GM12878 (cell line): Measurements from ENCODE around the gene C15orf62. TPM values are rescaled to one million over a fixed set of nuclear protein-coding genes. Genes with fewer than 3 reads are reported as not detected.

ENCODE experiments used
- ATAC-seq: fragments of 200-7000 bp; cut with Tn5 transposase; 3 replicates; pipeline ENCODE4 v1.9.1; 2020; ENCODE audit warnings: mild to moderate bottlenecking, moderate library complexity
- BruUV-seq: library from RNA; stranded (reverse); fragments of 400-500 nt; replicated peaks from 2 replicates; lab custom pipeline; 2021; lab: Mats Ljungman, UMichigan
- CTCF ChIA-PET: fragments of 300-600 bp; sonication (Branson Sonifier 250); formaldehyde crosslinking; extraction: SDS; loops from one replicate; lab custom pipeline; 2021; ENCODE audit warnings: inconsistent platforms; lab: Yijun Ruan, JAX
- POLR2A ChIA-PET: fragments of 350-600 bp; formaldehyde crosslinking; extraction: SDS; loops from one replicate; lab custom pipeline; 2021; ENCODE audit warnings: inconsistent platforms; lab: Charles Lee
- RAD21 ChIA-PET: fragments of 300-600 bp; sonication (Branson Sonifier 250); formaldehyde crosslinking; loops from one replicate; lab custom pipeline; 2023; ENCODE audit warnings: antibody characterized with exemption; ENCODE audit not compliant: unreplicated experiment; lab: Charles Lee
- SMC1A ChIA-PET: fragments of 300-600 bp; sonication (Branson Sonifier 250); formaldehyde crosslinking; loops from one replicate; lab custom pipeline; 2023; ENCODE audit not compliant: unreplicated experiment, uncharacterized antibody; lab: Charles Lee
- DNase-seq: peaks from one replicate; pipeline ENCODE4 v3.0.0-alpha.2; 2011; ENCODE audit warnings: low read depth, low spot score
- FAIRE-seq: peaks from 3 replicates; lab custom pipeline; 2011; peaks lifted over from hg19 to GRCh38; lab: Jason Lieb, UNC
- H2AFZ ChIP-seq: 2 replicates; pipeline ENCODE4 v1.6.0; 2011; ENCODE audit warnings: low read depth, low read length, control low read depth; ENCODE audit not compliant: control insufficient read depth
- H3K27ac ChIP-seq: 2 replicates; pipeline ENCODE4 v1.5.1; 2011; ENCODE audit warnings: control low read depth; ENCODE audit not compliant: control insufficient read depth, insufficient read depth
- H3K27me3 ChIP-seq, 2 experiments: replicated peaks in 1 of 2; 2 replicates each; pipeline versions ENCODE4 v1.6.0 to v1.6.1; 2011; ENCODE audit warnings: low read length in 1 of 2; ENCODE audit not compliant: control insufficient read depth in 2 of 2, insufficient read depth in 2 of 2
- H3K36me3 ChIP-seq, 2 experiments: 2 replicates each; pipeline ENCODE4 v1.5.1; 2011; ENCODE audit warnings: low read length in 1 of 2; ENCODE audit not compliant: control insufficient read depth in 2 of 2, insufficient read depth in 2 of 2
- H3K4me1 ChIP-seq: 2 replicates; pipeline ENCODE4 v1.6.1; 2011; ENCODE audit warnings: mild to moderate bottlenecking, low read length, moderate library complexity, mixed read lengths; ENCODE audit not compliant: control insufficient read depth, insufficient read depth
- H3K4me2 ChIP-seq: 2 replicates; pipeline ENCODE4 v1.6.0; 2011; ENCODE audit warnings: control low read depth; ENCODE audit not compliant: control insufficient read depth, insufficient read depth
- H3K4me3 ChIP-seq: fragments of 200-600 bp; sonication (generic); 2 replicates; pipeline ENCODE4 v1.5.1; 2016
- H3K79me2 ChIP-seq: 2 replicates; pipeline ENCODE4 v1.6.0; 2011; ENCODE audit warnings: low read length; ENCODE audit not compliant: control insufficient read depth, insufficient read depth
- H3K9ac ChIP-seq: 2 replicates; pipeline ENCODE4 v1.8.0; 2011; ENCODE audit warnings: low read length, control low read depth, mixed read lengths; ENCODE audit not compliant: control insufficient read depth, insufficient read depth
- H3K9me3 ChIP-seq: replicated peaks from 3 replicates; pipeline ENCODE4 v1.5.1; 2011; ENCODE audit warnings: mild to moderate bottlenecking, low read length; ENCODE audit not compliant: control insufficient read depth, insufficient read depth
- H4K20me1 ChIP-seq: 2 replicates; pipeline ENCODE4 v1.6.0; 2011; ENCODE audit not compliant: control insufficient read depth, insufficient read depth
- BHLHE40 ChIP-seq, 2 experiments: fragments of 450-650 bp in 1 of 2; IDR thresholded peaks; 2 replicates each; pipeline ENCODE4 v1.6.1; 2011 to 2017; ENCODE audit warnings: low read depth in 2 of 2, borderline replicate concordance in 1 of 2, improper control_type of control experiment in 1 of 2, low read length in 1 of 2, mild to moderate bottlenecking in 1 of 2
- IRF4 ChIP-seq: IDR thresholded peaks from 2 replicates; pipeline ENCODE4 v1.6.1; 2011; ENCODE audit warnings: low read depth, low read length
- JUND ChIP-seq: IDR thresholded peaks from 2 replicates; pipeline ENCODE4 v1.6.1; 2012; ENCODE audit warnings: low read depth, mild to moderate bottlenecking, low read length, improper control_type of control experiment, moderate library complexity
- LARP7 ChIP-seq: fragments of 450-650 bp; IDR thresholded peaks from 2 replicates; pipeline ENCODE4 v1.6.1; 2017; ENCODE audit warnings: mild to moderate bottlenecking
- PAX5 ChIP-seq: IDR thresholded peaks from 2 replicates; pipeline ENCODE4 v1.6.1; 2011; ENCODE audit warnings: low read depth, low read length, borderline replicate concordance
- PML ChIP-seq: IDR thresholded peaks from 2 replicates; pipeline ENCODE4 v1.6.1; 2012; ENCODE audit warnings: low read length, inconsistent platforms
- RAD21 ChIP-seq: IDR thresholded peaks from 2 replicates; pipeline ENCODE4 v1.6.1; 2011; ENCODE audit warnings: mild to moderate bottlenecking, low read depth, low read length, moderate library complexity; ENCODE audit not compliant: insufficient read depth
- RB1 ChIP-seq: fragments of 450-650 bp; formaldehyde crosslinking; IDR thresholded peaks from 2 replicates; pipeline ENCODE4 v1.6.1; 2017; ENCODE audit warnings: mild to moderate bottlenecking, borderline replicate concordance
- RELA ChIP-seq: fragments of 450-650 bp; IDR thresholded peaks from 2 replicates; pipeline ENCODE4 v1.8.0; 2014; ENCODE audit warnings: borderline replicate concordance; ENCODE audit not compliant: partially characterized antibody
- SMC3 ChIP-seq: IDR thresholded peaks from 2 replicates; pipeline ENCODE4 v1.6.1; 2011; ENCODE audit warnings: low read length, improper control_type of control experiment, borderline replicate concordance
- STAT1 ChIP-seq: fragments of 450-650 bp; conservative IDR thresholded peaks from 2 replicates; pipeline ENCODE4 v1.6.1; 2014; ENCODE audit warnings: antibody characterized with exemption, mild to moderate bottlenecking
- TCF12 ChIP-seq: IDR thresholded peaks from 2 replicates; pipeline ENCODE4 v1.6.1; 2011; ENCODE audit warnings: low read depth, mild to moderate bottlenecking, low read length
- TCF3 ChIP-seq: IDR thresholded peaks from 2 replicates; pipeline ENCODE4 v1.6.1; 2012; ENCODE audit warnings: low read depth, mild to moderate bottlenecking, low read length, borderline replicate concordance; ENCODE audit not compliant: insufficient read depth
- YY1 ChIP-seq: IDR thresholded peaks from 2 replicates; pipeline ENCODE4 v1.6.1; 2011; ENCODE audit warnings: low read depth, mild to moderate bottlenecking, low read length
- WGBS: methylation state at CpG from one replicate; pipeline ENCODE4 v1.1.6; 2016; ENCODE audit warnings: low lambda C conversion rate; ENCODE audit not compliant: insufficient replicate concordance, insufficient coverage; ENCODE audit errors: missing lambda C conversion rate; 5-methylcytosine and 5-hydroxymethylcytosine counted together
- in situ Hi-C: fragments of 300-500 bp; cut with MboI; formaldehyde crosslinking; loops from 9 replicates; pipeline ENCODE4 v1.14.3; 2018; ENCODE audit warnings: mixed read lengths
- intact Hi-C: fragments of 100-400 bp; cut with micrococcal nuclease; formaldehyde crosslinking; loops from one replicate; pipeline ENCODE4 v1.14.2; 2022; ENCODE audit not compliant: unreplicated experiment
- polyA plus RNA-seq, 11 experiments: library from polyadenylated mRNA; depleted of rRNA in 4 of 11; unstranded in 6 of 11; stranded (reverse) in 5 of 11; fragments of >200 nt; fragmentation: Nextera tagmentation in 4 of 11; fragmentation: Illumina TruSeq in 1 of 11; extraction: Ambion mirVana in 4 of 11; extraction: Trizol in 1 of 11; gene quantifications; 1 replicate in 1 of 11; 2 replicates in 10 of 11; pipeline versions ENCODE4 v1.2.1 to v1.2.3, GENCODE V29; 2011 to 2016; ENCODE audit warnings: inconsistent platforms in 2 of 11, missing spikeins in 2 of 11, low read depth in 1 of 11
- total RNA-seq, 4 experiments: library from RNA; depleted of rRNA in 3 of 4; stranded (reverse); fragments of >200 nt in 3 of 4; fragmentation: Illumina TruSeq in 1 of 4; extraction: Trizol in 1 of 4; gene quantifications; 2 replicates each; pipeline versions ENCODE4 v1.2.1 to v1.2.3, GENCODE V29; 2013 to 2021
- TF ChIP-seq, protein P1 (sequence below): fragments of 450-650 bp; formaldehyde crosslinking; IDR thresholded peaks from 2 replicates; pipeline ENCODE4 v1.4.0; 2020; ENCODE audit warnings: mild to moderate bottlenecking, moderate library complexity
- TF ChIP-seq, protein P2 (sequence below): IDR thresholded peaks from 2 replicates; pipeline ENCODE4 v1.6.1; 2012; ENCODE audit warnings: low read depth, low read length, improper control_type of control experiment
- TF ChIP-seq, protein P3 (sequence below), 3 experiments: IDR thresholded peaks in 2 of 3; conservative IDR thresholded peaks in 1 of 3; 2 replicates each; pipeline ENCODE4 v1.5.1; 2011; ENCODE audit warnings: low read depth in 3 of 3, low read length in 3 of 3, mild to moderate bottlenecking in 3 of 3, control low read depth in 2 of 3, moderate library complexity in 2 of 3, inconsistent platforms in 1 of 3, mixed read lengths in 1 of 3; ENCODE audit not compliant: control insufficient read depth in 2 of 3, insufficient read depth in 1 of 3; ENCODE audit errors: extremely low read depth in 1 of 3

Gene C15orf62
- total and polyA plus RNA-seq, 10 of the 15 experiments (the other 5 are each of a cell fraction or from before 2014, with no cell fraction given) = 0.06 to 0.68 (median 0.40) TPM; not detected in 1

DNA sequence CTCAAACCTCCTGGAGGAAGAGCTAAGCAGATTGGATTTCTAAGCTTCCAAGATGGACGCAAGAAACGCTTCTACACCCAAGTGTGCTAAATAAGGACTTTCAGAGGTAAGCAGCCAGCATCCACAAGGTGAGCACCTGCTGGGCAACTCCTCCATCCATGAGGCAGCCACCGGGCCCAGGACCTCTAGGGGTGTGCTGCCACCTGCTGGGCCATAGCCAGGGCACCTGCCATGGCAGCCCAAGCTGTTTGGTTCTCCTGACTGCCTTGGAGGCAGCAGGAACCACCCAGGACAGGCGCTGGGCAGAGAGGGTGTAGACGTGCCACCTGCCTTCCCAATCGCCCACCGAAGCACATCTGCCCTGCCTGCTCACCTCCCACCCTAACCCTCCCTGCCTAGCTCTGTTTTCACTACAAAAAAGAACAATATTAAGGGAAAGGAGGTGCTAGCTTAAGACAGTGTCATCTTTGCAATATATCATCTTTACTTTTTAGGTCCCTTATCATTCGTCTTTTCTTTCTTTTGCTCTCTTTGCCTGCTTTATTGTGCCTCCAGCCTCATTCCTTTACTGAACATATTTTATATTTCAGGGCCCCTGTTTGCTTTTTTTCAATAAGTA lies 12.9 kb downstream of the C15orf62 start:
- ChIA-PET POLR2A (interaction anchor here (0.6 to 1.7 kb wide), 6 partner anchors 21 to 231 kb away, joined by 3 to 7 read pairs (median 5); no protein-coding TSS in a partner anchor), CTCF (interaction anchor here (0.5 to 6.6 kb wide), 50 partner anchors 8 to 504 kb away, joined by 3 to 45 read pairs (median 6); partner anchors contain the start of genes C15orf62, DNAJC17, GCHFR and RAD51), SMC1A (interaction anchor here (0.5 to 2.2 kb wide), 33 partner anchors 10 to 460 kb away, joined by 3 to 22 read pairs (median 4); partner anchors contain the start of genes GCHFR, INAFM2 and RAD51), RAD21 (interaction anchor here (0.5 to 2.2 kb wide), 25 partner anchors 9 to 265 kb away, joined by 3 to 14 read pairs (median 5); partner anchors contain the start of genes C15orf62, CCDC32, GCHFR and SPINT1)
- H4K20me1 ChIP-seq = no peaks in the 10 kb centered on the region
- no peak overlapping the region for H2AFZ ChIP-seq
- no peak overlapping the region for H3K4me3 ChIP-seq
- no peak overlapping the region for H3K4me2 ChIP-seq
- 9% methylated on average over 8 of the region's 8 CpGs for WGBS
- H3K36me3 ChIP-seq = peaks cover 3 to 9% of the 10 kb centered on the region in 2 experiments; a peak in 3 of 4 replicates
- no peak overlapping the region for H3K9ac ChIP-seq
- no peaks in the 10 kb centered on the region for H3K9me3 ChIP-seq
- H3K79me2 ChIP-seq = peaks cover 1% of the 10 kb centered on the region; the same call in 1 of the 2 replicates
- in situ Hi-C loops (no loop called here), intact Hi-C loops (loop anchor here (1.0 to 5.0 kb wide), 4 partner anchors 35 to 263 kb away; no protein-coding TSS in a partner anchor)
- H3K27me3 ChIP-seq = no peaks in the 10 kb centered on the region
- no TSS peak for BruUV-seq
- DNase-seq (no peak), FAIRE-seq (peak; percentile 93), ATAC-seq (peak; percentile 100)
- H3K4me1 ChIP-seq = peaks cover 5% of the 10 kb centered on the region
- no peak overlapping the region for H3K27ac ChIP-seq
- TF ChIP-seq RB1 (peak; percentile 72; the same call in 1 of the 2 replicates), RAD21 (peak; percentile 88), LARP7 (0 out of 2 replicates have a peak, but pooled peaks have one; percentile 37), IRF4 (0 out of 2 replicates have a peak, but pooled peaks have one; percentile 26), SMC3 (peak; percentile 98), JUND (no peak), TCF12 (peak; percentile 67), STAT1 (0 out of 2 replicates have a peak, but pooled peaks have one; percentile 52), RELA (peak; percentile 30), TCF3 (0 out of 2 replicates have a peak, but pooled peaks have one; percentile 60), PML (no peak), PAX5 (0 out of 2 replicates have a peak, but pooled peaks have one; percentile 19), BHLHE40 (IDR thresholded peaks at IDR 0.05; ENCODE audit: borderline replicate concordance in 1 of 2, low read depth in 2 of 2, low read length in 1 of 2) (peak; percentile 16 to 60; a peak in 1 of 4 replicates), YY1 (peak; percentile 90)
- TF ChIP-seq, protein P1, sequence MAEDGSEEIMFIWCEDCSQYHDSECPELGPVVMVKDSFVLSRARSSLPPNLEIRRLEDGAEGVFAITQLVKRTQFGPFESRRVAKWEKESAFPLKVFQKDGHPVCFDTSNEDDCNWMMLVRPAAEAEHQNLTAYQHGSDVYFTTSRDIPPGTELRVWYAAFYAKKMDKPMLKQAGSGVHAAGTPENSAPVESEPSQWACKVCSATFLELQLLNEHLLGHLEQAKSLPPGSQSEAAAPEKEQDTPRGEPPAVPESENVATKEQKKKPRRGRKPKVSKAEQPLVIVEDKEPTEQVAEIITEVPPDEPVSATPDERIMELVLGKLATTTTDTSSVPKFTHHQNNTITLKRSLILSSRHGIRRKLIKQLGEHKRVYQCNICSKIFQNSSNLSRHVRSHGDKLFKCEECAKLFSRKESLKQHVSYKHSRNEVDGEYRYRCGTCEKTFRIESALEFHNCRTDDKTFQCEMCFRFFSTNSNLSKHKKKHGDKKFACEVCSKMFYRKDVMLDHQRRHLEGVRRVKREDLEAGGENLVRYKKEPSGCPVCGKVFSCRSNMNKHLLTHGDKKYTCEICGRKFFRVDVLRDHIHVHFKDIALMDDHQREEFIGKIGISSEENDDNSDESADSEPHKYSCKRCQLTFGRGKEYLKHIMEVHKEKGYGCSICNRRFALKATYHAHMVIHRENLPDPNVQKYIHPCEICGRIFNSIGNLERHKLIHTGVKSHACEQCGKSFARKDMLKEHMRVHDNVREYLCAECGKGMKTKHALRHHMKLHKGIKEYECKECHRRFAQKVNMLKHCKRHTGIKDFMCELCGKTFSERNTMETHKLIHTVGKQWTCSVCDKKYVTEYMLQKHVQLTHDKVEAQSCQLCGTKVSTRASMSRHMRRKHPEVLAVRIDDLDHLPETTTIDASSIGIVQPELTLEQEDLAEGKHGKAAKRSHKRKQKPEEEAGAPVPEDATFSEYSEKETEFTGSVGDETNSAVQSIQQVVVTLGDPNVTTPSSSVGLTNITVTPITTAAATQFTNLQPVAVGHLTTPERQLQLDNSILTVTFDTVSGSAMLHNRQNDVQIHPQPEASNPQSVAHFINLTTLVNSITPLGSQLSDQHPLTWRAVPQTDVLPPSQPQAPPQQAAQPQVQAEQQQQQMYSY (CRISPR knock-in tag) = no peak
- TF ChIP-seq, protein P2, sequence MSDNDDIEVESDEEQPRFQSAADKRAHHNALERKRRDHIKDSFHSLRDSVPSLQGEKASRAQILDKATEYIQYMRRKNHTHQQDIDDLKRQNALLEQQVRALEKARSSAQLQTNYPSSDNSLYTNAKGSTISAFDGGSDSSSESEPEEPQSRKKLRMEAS = peak; percentile 18; the same call in 1 of the 2 replicates
- TF ChIP-seq, protein P3, sequence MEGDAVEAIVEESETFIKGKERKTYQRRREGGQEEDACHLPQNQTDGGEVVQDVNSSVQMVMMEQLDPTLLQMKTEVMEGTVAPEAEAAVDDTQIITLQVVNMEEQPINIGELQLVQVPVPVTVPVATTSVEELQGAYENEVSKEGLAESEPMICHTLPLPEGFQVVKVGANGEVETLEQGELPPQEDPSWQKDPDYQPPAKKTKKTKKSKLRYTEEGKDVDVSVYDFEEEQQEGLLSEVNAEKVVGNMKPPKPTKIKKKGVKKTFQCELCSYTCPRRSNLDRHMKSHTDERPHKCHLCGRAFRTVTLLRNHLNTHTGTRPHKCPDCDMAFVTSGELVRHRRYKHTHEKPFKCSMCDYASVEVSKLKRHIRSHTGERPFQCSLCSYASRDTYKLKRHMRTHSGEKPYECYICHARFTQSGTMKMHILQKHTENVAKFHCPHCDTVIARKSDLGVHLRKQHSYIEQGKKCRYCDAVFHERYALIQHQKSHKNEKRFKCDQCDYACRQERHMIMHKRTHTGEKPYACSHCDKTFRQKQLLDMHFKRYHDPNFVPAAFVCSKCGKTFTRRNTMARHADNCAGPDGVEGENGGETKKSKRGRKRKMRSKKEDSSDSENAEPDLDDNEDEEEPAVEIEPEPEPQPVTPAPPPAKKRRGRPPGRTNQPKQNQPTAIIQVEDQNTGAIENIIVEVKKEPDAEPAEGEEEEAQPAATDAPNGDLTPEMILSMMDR (IDR thresholded peaks at IDR 0.05 in 2 of 3, conservative IDR thresholded peaks at IDR 0.05 in 1 of 3; ENCODE audit: control insufficient read depth in 2 of 3, extremely low read depth in 1 of 3, insufficient read depth in 1 of 3, low read depth in 3 of 3, low read length in 3 of 3) = peak; percentile 89 to 98 (median 97)
